Gastrocnemius medialis (tissue), 4 donors: ENCODE results near the gene KCNG1. TPM values are rescaled to one million over a fixed set of nuclear protein-coding genes. Genes with fewer than 3 reads are reported as not detected.

ENCODE experiments used
- ATAC-seq, 2 donors: fragments of 150-250 bp; one replicate each; pipeline ENCODE4 v1.9.1; 2016
- DNase-seq, 2 donors: peaks; one replicate each; pipeline ENCODE4 v3.0.0-alpha.2; 2019
- H3K27ac ChIP-seq, 4 donors: fragments of 200-600 bp; sonication (generic); 1 replicate in 1 of 4; 2 replicates in 3 of 4; pipeline ENCODE4 v1.5.1; 2016 to 2018; ENCODE audit warnings: mild to moderate bottlenecking in 2 of 4, moderate library complexity in 1 of 4
- H3K27me3 ChIP-seq, 3 donors: fragments of 200-600 bp; sonication (generic) in 2 of 3; 1 replicate in 1 of 3; 2 replicates in 2 of 3; pipeline versions ENCODE4 v1.5.1 to v1.6.0; 2016 to 2019; ENCODE audit warnings: mild to moderate bottlenecking in 1 of 3, moderate library complexity in 1 of 3
- H3K36me3 ChIP-seq, 2 donors: fragments of 200-600 bp; sonication (generic) in 1 of 2; one replicate each; pipeline ENCODE4 v1.5.1; 2017 to 2018
- H3K4me1 ChIP-seq, 2 donors: fragments of 200-600 bp; sonication (generic) in 1 of 2; one replicate each; pipeline ENCODE4 v1.5.1; 2016 to 2017; ENCODE audit warnings: mild to moderate bottlenecking in 2 of 2
- H3K4me3 ChIP-seq, 4 donors: fragments of 200-600 bp; sonication (generic) in 3 of 4; 1 replicate in 1 of 4; 2 replicates in 3 of 4; pipeline ENCODE4 v1.5.1; 2016 to 2019; ENCODE audit warnings: mild to moderate bottlenecking in 2 of 4
- H3K9me3 ChIP-seq, 3 donors: fragments of 200-600 bp; sonication (generic) in 2 of 3; 1 replicate in 1 of 3; 2 replicates in 2 of 3; pipeline ENCODE4 v1.5.1; 2016 to 2019
- POLR2A ChIP-seq, 2 donors: fragments of 450-650 bp; IDR thresholded peaks; one replicate each; pipeline ENCODE4 v1.6.1; 2017; ENCODE audit warnings: antibody characterized with exemption in 2 of 2, mild to moderate bottlenecking in 2 of 2, moderate library complexity in 2 of 2
- in situ Hi-C, 4 donors: fragments of 200-750 bp; cut with MboI; loops; one replicate each; pipeline versions ENCODE4 v1.15.0 to v1.8.0; 2017; ENCODE audit warnings: low sequenced_read_pairs in 4 of 4
- intact Hi-C: fragments of 100-400 bp; cut with DNase I; formaldehyde crosslinking; loops from one replicate; pipeline ENCODE4 v1.15.1; 2023; ENCODE audit warnings: low total_unique reads
- total RNA-seq, 4 donors: library from RNA; depleted of rRNA; stranded (reverse); fragments of >200 nt; gene quantifications; one replicate each; pipeline versions ENCODE4 v1.1.0 to v1.2.3, GENCODE V29; 2016
- TF ChIP-seq, protein P1 (sequence below), 5 experiments: fragments of 450-650 bp in 3 of 5; fragments of 200-600 bp in 2 of 5; sonication (generic) in 2 of 5; IDR thresholded peaks in 4 of 5; conservative IDR thresholded peaks in 1 of 5; 1 replicate in 4 of 5; 2 replicates in 1 of 5; pipeline ENCODE4 v1.5.1; 2016 to 2019; ENCODE audit warnings: antibody characterized with exemption in 5 of 5, mild to moderate bottlenecking in 3 of 5, moderate library complexity in 3 of 5

The KCNG1 gene
- total RNA-seq, 4 donors from 2014 or later, result not detected

DNA sequence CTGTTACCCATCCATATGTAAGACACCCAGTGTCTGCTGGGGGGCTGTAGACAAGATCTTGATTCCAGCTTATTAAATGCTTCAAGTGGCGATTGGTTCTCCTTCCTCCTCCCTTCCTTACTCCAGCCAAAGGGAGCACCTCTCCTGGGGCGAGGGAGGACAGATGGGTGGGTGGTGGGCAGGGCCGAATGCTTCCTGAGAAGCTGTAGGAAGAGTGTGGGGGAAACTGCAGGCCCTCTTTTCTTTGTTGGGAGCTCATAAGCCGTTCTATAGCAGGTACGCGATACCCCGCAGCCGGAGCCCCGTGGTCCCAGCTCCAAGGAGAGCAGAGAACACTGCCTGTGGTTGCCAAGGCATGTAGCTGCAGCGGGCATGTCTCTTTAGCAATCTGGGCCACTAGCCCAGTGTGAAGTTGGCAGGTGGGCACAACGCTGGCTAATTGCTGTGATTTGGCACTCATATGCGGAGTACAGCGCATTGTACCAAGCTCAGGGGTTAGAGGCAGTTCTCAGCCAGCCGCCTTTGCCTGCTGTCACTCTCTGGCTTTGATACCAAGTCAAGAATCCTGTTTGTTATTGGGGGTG, 14.7 kb upstream of the KCNG1 start:
- intact Hi-C loops, result no loop called here
- no peaks in the 10 kb centered on the region for H3K9me3 ChIP-seq
- no peak for DNase-seq
- TF ChIP-seq, protein P1, sequence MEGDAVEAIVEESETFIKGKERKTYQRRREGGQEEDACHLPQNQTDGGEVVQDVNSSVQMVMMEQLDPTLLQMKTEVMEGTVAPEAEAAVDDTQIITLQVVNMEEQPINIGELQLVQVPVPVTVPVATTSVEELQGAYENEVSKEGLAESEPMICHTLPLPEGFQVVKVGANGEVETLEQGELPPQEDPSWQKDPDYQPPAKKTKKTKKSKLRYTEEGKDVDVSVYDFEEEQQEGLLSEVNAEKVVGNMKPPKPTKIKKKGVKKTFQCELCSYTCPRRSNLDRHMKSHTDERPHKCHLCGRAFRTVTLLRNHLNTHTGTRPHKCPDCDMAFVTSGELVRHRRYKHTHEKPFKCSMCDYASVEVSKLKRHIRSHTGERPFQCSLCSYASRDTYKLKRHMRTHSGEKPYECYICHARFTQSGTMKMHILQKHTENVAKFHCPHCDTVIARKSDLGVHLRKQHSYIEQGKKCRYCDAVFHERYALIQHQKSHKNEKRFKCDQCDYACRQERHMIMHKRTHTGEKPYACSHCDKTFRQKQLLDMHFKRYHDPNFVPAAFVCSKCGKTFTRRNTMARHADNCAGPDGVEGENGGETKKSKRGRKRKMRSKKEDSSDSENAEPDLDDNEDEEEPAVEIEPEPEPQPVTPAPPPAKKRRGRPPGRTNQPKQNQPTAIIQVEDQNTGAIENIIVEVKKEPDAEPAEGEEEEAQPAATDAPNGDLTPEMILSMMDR (IDR thresholded peaks at IDR 0.05 in 4 of 5, conservative IDR thresholded peaks at IDR 0.05 in 1 of 5), result no peak
- no peak for TF ChIP-seq POLR2A (IDR thresholded peaks at IDR 0.05)
- in situ Hi-C loops, result no loop called here
- H3K36me3 ChIP-seq, result no peaks in the 10 kb centered on the region
- H3K4me1 ChIP-seq, result no peaks in the 10 kb centered on the region
- ATAC-seq, result no peak
- H3K27me3 ChIP-seq, result peaks cover 0 to 6% (median 0%) of the 10 kb centered on the region in 3 donors
- no peak overlapping the region for H3K27ac ChIP-seq
- no peak overlapping the region for H3K4me3 ChIP-seq

DNA sequence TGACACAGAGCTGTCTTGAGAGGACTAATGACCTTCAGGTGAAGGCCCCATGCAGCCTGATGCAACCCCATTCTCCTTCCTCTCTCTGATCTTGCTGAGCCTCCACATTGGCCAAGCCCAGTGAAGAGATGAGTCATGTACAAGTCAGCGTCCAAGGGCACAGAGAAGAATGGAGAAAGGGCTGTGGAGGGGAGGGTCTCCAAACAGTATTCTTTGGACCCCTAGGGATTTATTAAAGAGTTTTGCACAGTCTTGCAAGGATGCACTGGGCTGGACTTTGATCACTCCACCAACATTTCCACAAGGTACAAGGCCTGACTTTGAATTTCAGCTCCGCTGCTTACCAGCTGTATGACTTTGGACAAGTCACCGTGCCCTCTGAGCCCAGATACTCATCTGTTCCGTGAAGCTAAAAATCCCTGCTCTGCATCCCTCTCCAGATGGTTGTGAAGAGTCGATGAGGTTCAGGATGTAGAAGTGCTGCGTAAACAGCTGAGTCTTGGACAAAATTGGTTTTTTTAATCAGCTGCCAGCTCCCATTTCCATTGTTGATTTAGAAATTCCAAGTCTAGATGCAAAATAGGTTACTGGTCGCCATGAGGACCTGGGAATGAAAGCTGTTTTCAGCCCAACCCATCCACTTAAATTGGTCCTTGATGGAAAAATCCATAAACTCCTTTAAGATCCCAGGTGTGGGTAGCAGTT, 14.1 kb upstream of the KCNG1 start:
- Histone ChIP-seq H3K9me3 (no peaks in the 10 kb centered on the region), H3K27me3 (peaks cover 1 to 6% (median 6%) of the 10 kb centered on the region in 3 donors), H3K4me1 (no peaks in the 10 kb centered on the region), H3K36me3 (no peaks in the 10 kb centered on the region), H3K27ac (no peak overlapping the region), H3K4me3 (no peak overlapping the region)
- ATAC-seq, result no peak
- DNase-seq, result no peak
- TF ChIP-seq, protein P1 (IDR thresholded peaks at IDR 0.05 in 4 of 5, conservative IDR thresholded peaks at IDR 0.05 in 1 of 5), result no peak
- no peak for TF ChIP-seq POLR2A (IDR thresholded peaks at IDR 0.05)
- intact Hi-C loops (no loop called here), in situ Hi-C loops (no loop called here)

DNA sequence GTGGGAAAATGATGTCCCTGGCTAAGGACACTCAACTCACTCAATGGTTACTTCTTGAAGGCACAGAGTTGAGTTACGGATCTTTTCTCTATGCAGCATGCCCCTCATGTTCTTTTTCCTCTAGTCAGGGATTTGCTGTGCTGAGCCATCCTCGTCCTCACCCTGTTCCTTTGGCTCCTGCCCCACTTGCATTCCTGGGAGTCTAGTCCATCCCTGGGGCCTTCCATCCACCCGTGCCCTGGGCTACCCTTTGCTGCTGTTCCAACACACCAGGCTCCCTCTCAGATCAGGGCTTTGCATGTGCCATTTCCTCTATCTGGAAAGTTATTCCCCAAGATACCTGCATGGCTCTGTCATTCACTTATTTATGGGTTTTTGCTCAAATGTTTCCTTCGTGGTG, 13.3 kb upstream of the KCNG1 start:
- no peak for TF ChIP-seq POLR2A (IDR thresholded peaks at IDR 0.05)
- TF ChIP-seq, protein P1 (IDR thresholded peaks at IDR 0.05 in 4 of 5, conservative IDR thresholded peaks at IDR 0.05 in 1 of 5), result no peak
- no peaks in the 10 kb centered on the region for H3K4me1 ChIP-seq
- no peak for ATAC-seq
- H3K36me3 ChIP-seq, result no peaks in the 10 kb centered on the region
- no peaks in the 10 kb centered on the region for H3K9me3 ChIP-seq
- intact Hi-C loops (no loop called here), in situ Hi-C loops (no loop called here)
- no peak overlapping the region for H3K4me3 ChIP-seq
- H3K27ac ChIP-seq, result no peak overlapping the region
- peaks cover 6 to 11% (median 9%) of the 10 kb centered on the region in 3 donors for H3K27me3 ChIP-seq
- no peak for DNase-seq

DNA sequence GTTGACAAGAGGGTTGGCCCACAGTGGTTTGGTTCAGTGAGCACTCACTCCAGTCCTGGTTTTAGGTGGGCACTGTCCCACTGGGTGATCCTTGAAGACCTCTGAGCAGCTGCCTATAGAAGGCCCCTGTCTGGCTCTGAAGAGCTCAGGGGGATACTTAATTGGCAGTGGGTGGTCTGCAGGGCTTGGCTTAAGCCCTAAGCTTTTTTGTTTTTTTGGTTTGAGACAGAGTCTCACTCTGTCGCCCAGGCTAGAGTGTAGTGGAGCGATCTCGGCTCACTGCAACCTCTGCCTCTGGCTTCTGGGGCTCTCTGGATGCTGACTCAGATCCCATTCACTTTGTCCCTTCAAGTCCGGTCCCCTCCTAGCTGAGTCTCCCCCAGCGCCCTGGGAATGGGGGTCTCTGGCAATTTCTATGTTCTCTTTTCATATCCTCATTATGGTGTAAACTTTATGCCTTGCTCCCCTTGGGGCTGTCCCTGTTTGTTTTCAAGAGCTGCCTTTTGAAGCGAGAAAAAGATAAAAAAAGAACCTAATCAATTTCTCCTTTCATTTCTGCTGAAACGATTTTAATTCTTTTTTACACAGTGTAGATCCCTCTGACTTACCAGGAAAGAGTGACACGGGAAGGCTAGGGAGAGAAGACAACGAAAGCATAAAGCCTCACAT, 12.2 kb upstream of the KCNG1 start:
- Histone ChIP-seq H3K27ac (no peak overlapping the region), H3K27me3 (peaks cover 9 to 17% (median 13%) of the 10 kb centered on the region in 3 donors), H3K36me3 (no peaks in the 10 kb centered on the region), H3K4me3 (no peak overlapping the region), H3K9me3 (no peaks in the 10 kb centered on the region), H3K4me1 (no peaks in the 10 kb centered on the region)
- TF ChIP-seq, protein P1 (IDR thresholded peaks at IDR 0.05 in 4 of 5, conservative IDR thresholded peaks at IDR 0.05 in 1 of 5), result no peak
- TF ChIP-seq POLR2A (IDR thresholded peaks at IDR 0.05), result no peak
- DNase-seq (no peak), ATAC-seq (no peak)
- in situ Hi-C loops, result no loop called here
- intact Hi-C loops, result no loop called here
